ENCODE data around the gene MRPS18A.
A peak's percentile ranks its signal among the peaks of the same experiment; 100 is the strongest.

MRPS18A gene

GRCh38 chr6:43687437-43688347, at the start of gene MRPS18A:
MRPS18A (minus strand) TSS chr6:43687791; CDS start chr6:43687779, 12 bp downstream.
- Histone ChIP-seq H3K79me2 (ENCODE audit: insufficient read depth, low read length) (peaks cover 54% of the 10 kb centered on the region), H3K9me2 (replicated peaks; ENCODE audit: low read depth, low read length) (no peaks in the 10 kb centered on the region), H3K27me3 (ENCODE audit: insufficient read depth, low read length, poor library complexity, severe bottlenecking) (peaks cover 46% of the 10 kb centered on the region), H3K4me3 (ENCODE audit: low read length, poor library complexity, severe bottlenecking) (peak within 1 kb of the TSS; percentile 94), H3K9ac (ENCODE audit: low read depth, low read length, poor library complexity, severe bottlenecking) (peak within 1 kb of the TSS; percentile 90), H3K4me2 (ENCODE audit: low read depth, low read length, poor library complexity, severe bottlenecking) (peak within 1 kb of the TSS; percentile 95), H3K4me1 (ENCODE audit: insufficient read depth, low read length, poor library complexity, severe bottlenecking) (peaks cover 48% of the 10 kb centered on the region), H2AFZ (ENCODE audit: low read length) (peak within 1 kb of the TSS; percentile 99), H3K9me3 (ENCODE audit: insufficient read depth, low read depth, low read length) (no peaks in the 10 kb centered on the region), H3K36me3 (ENCODE audit: insufficient read depth, low read length) (no peaks in the 10 kb centered on the region; the same call in 1 of the 2 replicates), H3F3A (ENCODE audit: low read depth) (no peaks in the 10 kb centered on the region), H4K20me1 (ENCODE audit: insufficient read depth, low read length, poor library complexity, severe bottlenecking) (peaks cover 27% of the 10 kb centered on the region)
- TF ChIP-seq EZH2phosphoT487 (IDR thresholded peaks at IDR 0.05; ENCODE audit: borderline replicate concordance) (no peak), CTCF (conservative IDR thresholded peaks at IDR 0.05; ENCODE audit: low read length) (no peak)

- H3K9me3 ChIP-seq (ENCODE audit: insufficient read depth, low read depth, low read length) = no peaks in the 10 kb centered on the region
- H2AFZ ChIP-seq (ENCODE audit: low read length) = no peak overlapping the region
- H3K27me3 ChIP-seq (ENCODE audit: insufficient read depth, low read length, poor library complexity, severe bottlenecking) = no peaks in the 10 kb centered on the region
Observed at GRCh38 chr6:43736844-43737243, 49.3 kb upstream of the MRPS18A start.

GRCh38 chr6:43736211-43736786, 48.7 kb upstream of the MRPS18A start:
- Histone ChIP-seq H3K9ac (ENCODE audit: low read depth, low read length, poor library complexity, severe bottlenecking) (no peak overlapping the region), H3K36me3 (ENCODE audit: insufficient read depth, low read length) (no peaks in the 10 kb centered on the region), H3K4me2 (ENCODE audit: low read depth, low read length, poor library complexity, severe bottlenecking) (no peak overlapping the region), H2AFZ (ENCODE audit: low read length) (no peak overlapping the region), H3K27me3 (ENCODE audit: insufficient read depth, low read length, poor library complexity, severe bottlenecking) (no peaks in the 10 kb centered on the region), H4K20me1 (ENCODE audit: insufficient read depth, low read length, poor library complexity, severe bottlenecking) (no peaks in the 10 kb centered on the region), H3K79me2 (ENCODE audit: insufficient read depth, low read length) (no peaks in the 10 kb centered on the region), H3F3A (ENCODE audit: low read depth) (no peaks in the 10 kb centered on the region), H3K9me2 (replicated peaks; ENCODE audit: low read depth, low read length) (no peaks in the 10 kb centered on the region), H3K4me3 (ENCODE audit: low read length, poor library complexity, severe bottlenecking) (no peak overlapping the region), H3K9me3 (ENCODE audit: insufficient read depth, low read depth, low read length) (no peaks in the 10 kb centered on the region), H3K4me1 (ENCODE audit: insufficient read depth, low read length, poor library complexity, severe bottlenecking) (peaks cover 11% of the 10 kb centered on the region)
- TF ChIP-seq EZH2phosphoT487 (IDR thresholded peaks at IDR 0.05; ENCODE audit: borderline replicate concordance) = no peak
- TF ChIP-seq CTCF (conservative IDR thresholded peaks at IDR 0.05; ENCODE audit: low read length) = no peak

More at GRCh38 chr6:43736844-43737243, 49.3 kb upstream of the MRPS18A start:
- peaks cover 11% of the 10 kb centered on the region for H3K4me1 ChIP-seq (ENCODE audit: insufficient read depth, low read length, poor library complexity, severe bottlenecking)
- H3K4me3 ChIP-seq (ENCODE audit: low read length, poor library complexity, severe bottlenecking) = no peak overlapping the region
- no peaks in the 10 kb centered on the region for H3F3A ChIP-seq (ENCODE audit: low read depth)
- H3K79me2 ChIP-seq (ENCODE audit: insufficient read depth, low read length) = no peaks in the 10 kb centered on the region
- no peaks in the 10 kb centered on the region for H4K20me1 ChIP-seq (ENCODE audit: insufficient read depth, low read length, poor library complexity, severe bottlenecking)
- no peak for TF ChIP-seq EZH2phosphoT487 (IDR thresholded peaks at IDR 0.05; ENCODE audit: borderline replicate concordance)
- TF ChIP-seq CTCF (conservative IDR thresholded peaks at IDR 0.05; ENCODE audit: low read length) = no peak
- no peaks in the 10 kb centered on the region for H3K36me3 ChIP-seq (ENCODE audit: insufficient read depth, low read length)
- H3K9me2 ChIP-seq (replicated peaks; ENCODE audit: low read depth, low read length) = no peaks in the 10 kb centered on the region
- H3K4me2 ChIP-seq (ENCODE audit: low read depth, low read length, poor library complexity, severe bottlenecking) = no peak overlapping the region
- H3K9ac ChIP-seq (ENCODE audit: low read depth, low read length, poor library complexity, severe bottlenecking) = no peak overlapping the region

Measured in Loucy (cell line).